Measurements from ENCODE around the gene LAMC3.

Gene LAMC3

DNA sequence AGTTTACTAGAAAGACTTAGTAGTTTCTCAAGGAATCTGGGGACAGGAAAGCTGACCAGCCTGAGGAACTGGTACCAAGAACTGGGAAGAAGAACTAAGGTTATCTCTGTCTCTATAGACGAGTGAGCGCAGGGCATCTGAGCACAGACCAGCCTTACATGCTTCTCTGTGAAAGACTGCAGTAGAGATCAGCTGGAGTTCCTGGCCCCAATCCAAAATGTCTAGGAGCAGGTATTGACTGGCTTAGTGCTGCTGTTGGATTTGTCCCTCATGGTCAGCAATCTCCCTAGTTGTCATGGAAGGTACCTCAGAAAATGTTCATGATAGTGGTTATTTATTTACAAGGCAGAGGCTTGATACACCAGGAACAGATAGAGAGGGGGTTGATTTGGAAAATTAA is 129.7 kb downstream of the LAMC3 start:
- TF ChIP-seq TAF1 (IDR thresholded peaks at IDR 0.05; ENCODE audit: borderline replicate concordance, low read depth, low read length) (no peak), POLR2A (IDR thresholded peaks at IDR 0.05; ENCODE audit: low read depth, low read length) (no peak), POLR2AphosphoS5 (IDR thresholded peaks at IDR 0.05; ENCODE audit: low read depth, low read length) (no peak)
- DNase-seq (ENCODE audit: insufficient read length) (no peak), FAIRE-seq (no peak)

DNA sequence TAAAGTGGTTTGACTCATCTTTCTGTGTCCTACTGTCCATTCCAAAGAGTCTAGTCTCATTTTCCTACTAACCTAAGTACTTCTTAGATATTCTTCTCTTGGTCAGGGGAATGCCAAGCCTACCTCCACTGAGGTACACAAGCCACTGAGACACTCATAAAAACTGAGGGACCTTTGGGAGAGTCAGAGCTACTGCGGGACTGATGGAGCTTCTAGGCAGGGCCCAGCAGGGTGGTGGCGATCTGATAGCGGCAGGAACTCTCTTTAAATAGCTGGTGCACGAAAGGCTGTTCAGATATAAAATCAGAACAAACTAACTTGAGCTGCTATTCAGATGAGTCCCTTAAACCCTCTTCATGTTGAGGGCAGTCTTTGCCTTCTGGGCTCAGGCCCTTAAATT is 131.1 kb downstream of the LAMC3 start:
- no peak for DNase-seq (ENCODE audit: insufficient read length)
- no peak for FAIRE-seq
- TF ChIP-seq POLR2AphosphoS5 (IDR thresholded peaks at IDR 0.05; ENCODE audit: low read depth, low read length) (no peak), TAF1 (IDR thresholded peaks at IDR 0.05; ENCODE audit: borderline replicate concordance, low read depth, low read length) (no peak), POLR2A (IDR thresholded peaks at IDR 0.05; ENCODE audit: low read depth, low read length) (no peak)

DNA sequence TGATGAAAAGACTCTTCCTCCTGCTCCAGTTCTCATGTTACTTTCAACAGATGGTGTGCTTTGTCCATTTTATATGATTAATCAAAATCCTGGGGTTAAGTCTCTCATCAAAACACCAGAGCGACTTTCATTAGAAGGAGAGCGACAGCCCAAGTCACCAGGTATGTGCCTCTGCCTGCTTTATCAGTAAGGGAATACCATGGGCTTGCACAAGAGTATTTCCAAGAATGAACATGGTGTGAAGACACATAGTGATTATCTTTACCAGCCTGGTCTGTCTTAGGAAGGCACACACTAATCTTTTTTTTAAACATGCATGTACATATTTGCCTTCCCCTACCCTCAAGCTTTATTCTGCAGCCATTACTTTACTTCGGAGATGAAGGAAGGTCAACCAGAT is 131.6 kb downstream of the LAMC3 start:
- no peak for DNase-seq (ENCODE audit: insufficient read length)
- TF ChIP-seq POLR2AphosphoS5 (IDR thresholded peaks at IDR 0.05; ENCODE audit: low read depth, low read length) = no peak
- no peak for FAIRE-seq

GRCh38 chr9:131142160-131142559 is 133.2 kb downstream of the LAMC3 start:
- FAIRE-seq (no peak), DNase-seq (ENCODE audit: insufficient read length) (no peak)

More at GRCh38 chr9:131142160-131142559, 133.2 kb downstream of the LAMC3 start:
- TF ChIP-seq POLR2AphosphoS5 (IDR thresholded peaks at IDR 0.05; ENCODE audit: low read depth, low read length) (no peak), POLR2A (IDR thresholded peaks at IDR 0.05; ENCODE audit: low read depth, low read length) (no peak), TAF1 (IDR thresholded peaks at IDR 0.05; ENCODE audit: borderline replicate concordance, low read depth, low read length) (no peak)

All from GM12892 (cell line).